Measurements from ENCODE around the gene TBC1D19.

Gene TBC1D19

GRCh38 chr4:26746802-26747213, 162.9 kb downstream of the TBC1D19 start:
- no peak for TF ChIP-seq CTCF (IDR thresholded peaks at IDR 0.05; ENCODE audit: low read depth, low read length, missing control alignments)
- no peak overlapping the region for H3K4me3 ChIP-seq (ENCODE audit: low read depth, low read length)
- peak; percentile 72 for DNase-seq (ENCODE audit: low read depth)

GRCh38 chr4:26748811-26749210, 164.9 kb downstream of the TBC1D19 start:
- DNase-seq (ENCODE audit: low read depth), result no peak
- TF ChIP-seq CTCF (IDR thresholded peaks at IDR 0.05; ENCODE audit: low read depth, low read length, missing control alignments), result no peak
- no peak overlapping the region for H3K4me3 ChIP-seq (ENCODE audit: low read depth, low read length)

- H3K4me3 ChIP-seq (ENCODE audit: low read depth, low read length), result no peak overlapping the region
- DNase-seq (ENCODE audit: low read depth), result no peak
- TF ChIP-seq CTCF (IDR thresholded peaks at IDR 0.05; ENCODE audit: low read depth, low read length, missing control alignments), result no peak
These were observed 166.0 kb downstream of the TBC1D19 start for GRCh38 chr4:26749867-26750266.

GRCh38 chr4:26751004-26751403, 167.1 kb downstream of the TBC1D19 start:
- DNase-seq (ENCODE audit: low read depth), result no peak
- H3K4me3 ChIP-seq (ENCODE audit: low read depth, low read length), result no peak overlapping the region
- no peak for TF ChIP-seq CTCF (IDR thresholded peaks at IDR 0.05; ENCODE audit: low read depth, low read length, missing control alignments)

- DNase-seq (ENCODE audit: low read depth), result no peak
These were observed 168.0 kb downstream of the TBC1D19 start for GRCh38 chr4:26751838-26752237.

GRCh38 chr4:26753187-26753586, 169.3 kb downstream of the TBC1D19 start:
- no peak for TF ChIP-seq CTCF (IDR thresholded peaks at IDR 0.05; ENCODE audit: low read depth, low read length, missing control alignments)

More at GRCh38 chr4:26751838-26752237, 168.0 kb downstream of the TBC1D19 start:
- TF ChIP-seq CTCF (IDR thresholded peaks at IDR 0.05; ENCODE audit: low read depth, low read length, missing control alignments), result no peak
- no peak overlapping the region for H3K4me3 ChIP-seq (ENCODE audit: low read depth, low read length)

GRCh38 chr4:26753617-26754016, 169.7 kb downstream of the TBC1D19 start:
- no peak for DNase-seq (ENCODE audit: low read depth)
- no peak for TF ChIP-seq CTCF (IDR thresholded peaks at IDR 0.05; ENCODE audit: low read depth, low read length, missing control alignments)

More at GRCh38 chr4:26753187-26753586, 169.3 kb downstream of the TBC1D19 start:
- no peak for DNase-seq (ENCODE audit: low read depth)
- no peak overlapping the region for H3K4me3 ChIP-seq (ENCODE audit: low read depth, low read length)

More at GRCh38 chr4:26753617-26754016, 169.7 kb downstream of the TBC1D19 start:
- no peak overlapping the region for H3K4me3 ChIP-seq (ENCODE audit: low read depth, low read length)
